ENCODE data around the gene EDN2.

The EDN2 gene

DNA sequence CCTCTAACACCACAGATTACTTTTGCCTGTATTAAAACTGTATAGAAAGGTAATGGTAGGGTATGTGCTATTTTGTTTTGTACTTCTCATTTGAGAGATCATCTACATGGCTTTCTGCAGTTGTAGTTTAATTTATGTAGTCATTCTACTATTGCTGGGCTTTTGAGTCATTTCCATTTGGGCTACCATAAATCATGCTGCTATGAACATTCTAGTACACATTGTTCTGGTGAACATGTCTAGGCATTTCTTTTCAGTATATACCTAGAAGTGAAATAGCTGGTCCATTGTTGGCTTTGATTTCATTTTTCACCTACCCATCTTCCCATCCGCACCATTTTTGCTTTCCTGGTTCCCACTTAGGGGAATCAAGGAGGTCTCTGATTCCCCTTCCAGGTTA lies 18.7 kb downstream of the EDN2 start:
- in situ Hi-C loops (cut with HindIII; ENCODE audit: low pct_ligation_motif_present, low sequenced_read_pairs): no loop called here
- Histone ChIP-seq H3K4me3 (ENCODE audit: low read depth, low read length) (no peak overlapping the region), H3K27me3 (replicated peaks) (no peaks in the 10 kb centered on the region), H3K27ac (no peak overlapping the region), H3K36me3 (replicated peaks) (no peaks in the 10 kb centered on the region)
- TF ChIP-seq, protein P1, sequence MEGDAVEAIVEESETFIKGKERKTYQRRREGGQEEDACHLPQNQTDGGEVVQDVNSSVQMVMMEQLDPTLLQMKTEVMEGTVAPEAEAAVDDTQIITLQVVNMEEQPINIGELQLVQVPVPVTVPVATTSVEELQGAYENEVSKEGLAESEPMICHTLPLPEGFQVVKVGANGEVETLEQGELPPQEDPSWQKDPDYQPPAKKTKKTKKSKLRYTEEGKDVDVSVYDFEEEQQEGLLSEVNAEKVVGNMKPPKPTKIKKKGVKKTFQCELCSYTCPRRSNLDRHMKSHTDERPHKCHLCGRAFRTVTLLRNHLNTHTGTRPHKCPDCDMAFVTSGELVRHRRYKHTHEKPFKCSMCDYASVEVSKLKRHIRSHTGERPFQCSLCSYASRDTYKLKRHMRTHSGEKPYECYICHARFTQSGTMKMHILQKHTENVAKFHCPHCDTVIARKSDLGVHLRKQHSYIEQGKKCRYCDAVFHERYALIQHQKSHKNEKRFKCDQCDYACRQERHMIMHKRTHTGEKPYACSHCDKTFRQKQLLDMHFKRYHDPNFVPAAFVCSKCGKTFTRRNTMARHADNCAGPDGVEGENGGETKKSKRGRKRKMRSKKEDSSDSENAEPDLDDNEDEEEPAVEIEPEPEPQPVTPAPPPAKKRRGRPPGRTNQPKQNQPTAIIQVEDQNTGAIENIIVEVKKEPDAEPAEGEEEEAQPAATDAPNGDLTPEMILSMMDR (IDR thresholded peaks at IDR 0.05; ENCODE audit: low read depth, low read length, missing control alignments): no peak
- no peak for DNase-seq

DNA sequence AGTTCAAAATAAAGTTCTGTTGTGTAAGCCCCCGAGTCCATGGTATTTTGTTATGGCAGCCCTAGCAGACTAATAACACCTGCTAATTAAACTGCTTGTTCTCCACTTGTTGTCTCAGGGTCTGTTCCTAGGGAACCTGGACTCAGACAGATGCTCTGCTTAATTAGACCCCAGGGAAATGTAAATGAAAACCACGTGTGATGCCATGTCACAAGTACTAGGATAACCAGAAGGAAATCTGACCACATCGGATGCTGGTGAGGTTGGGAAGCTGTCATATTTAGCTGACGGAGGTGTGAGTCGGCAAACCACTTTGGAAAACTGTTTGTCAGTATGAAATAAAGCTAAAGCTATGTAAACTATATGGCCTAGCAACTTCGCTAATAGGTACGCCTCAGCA lies 19.6 kb downstream of the EDN2 start:
- DNase-seq: no peak
- no peak overlapping the region for H3K27ac ChIP-seq
- TF ChIP-seq, protein P1 (IDR thresholded peaks at IDR 0.05; ENCODE audit: low read depth, low read length, missing control alignments): no peak
- no peaks in the 10 kb centered on the region for H3K27me3 ChIP-seq (replicated peaks)
- in situ Hi-C loops (cut with HindIII; ENCODE audit: low pct_ligation_motif_present, low sequenced_read_pairs): no loop called here
- no peak overlapping the region for H3K4me3 ChIP-seq (ENCODE audit: low read depth, low read length)
- H3K36me3 ChIP-seq (replicated peaks): no peaks in the 10 kb centered on the region

DNA sequence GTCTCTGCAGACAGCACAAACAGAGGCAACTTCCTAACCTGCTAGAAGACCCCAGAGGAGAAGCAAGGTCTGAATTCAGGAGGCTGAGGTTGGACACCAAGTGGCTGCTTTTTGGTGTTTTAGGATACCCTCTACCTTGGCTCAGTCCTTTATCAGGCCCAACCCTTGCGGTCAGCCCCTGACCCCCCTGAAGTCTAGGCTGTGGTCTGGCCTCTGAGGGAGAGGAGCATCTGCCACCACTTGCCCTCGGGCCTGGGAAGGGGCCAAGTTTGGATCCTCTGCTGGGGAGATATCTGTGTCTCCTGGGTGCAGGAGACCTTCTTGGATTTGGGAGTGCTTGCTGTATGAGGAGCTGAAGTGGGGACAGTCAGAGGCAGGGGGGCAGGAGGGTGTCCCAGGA lies 21.0 kb downstream of the EDN2 start:
- Histone ChIP-seq H3K4me3 (ENCODE audit: low read depth, low read length) (no peak overlapping the region), H3K36me3 (replicated peaks) (no peaks in the 10 kb centered on the region), H3K27me3 (replicated peaks) (no peaks in the 10 kb centered on the region), H3K27ac (no peak overlapping the region)
- TF ChIP-seq, protein P1 (IDR thresholded peaks at IDR 0.05; ENCODE audit: low read depth, low read length, missing control alignments): no peak
- in situ Hi-C loops (cut with HindIII; ENCODE audit: low pct_ligation_motif_present, low sequenced_read_pairs): no loop called here
- DNase-seq: no peak

DNA sequence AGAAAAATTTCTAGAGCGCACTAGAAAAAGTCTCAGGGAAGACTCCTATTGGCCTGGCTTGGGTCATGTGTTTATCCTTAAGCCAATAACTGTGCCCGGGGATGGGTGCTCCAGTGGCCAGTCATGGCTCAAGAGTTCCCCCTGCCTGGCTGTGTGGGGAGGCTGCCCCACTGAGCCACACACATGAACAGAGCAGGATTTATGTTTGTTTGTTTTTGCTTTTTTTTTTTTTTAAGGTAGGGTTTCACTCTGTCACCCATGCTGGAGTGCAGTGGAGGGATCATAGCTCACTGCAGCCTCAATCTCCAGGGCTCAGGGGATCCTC lies 21.8 kb downstream of the EDN2 start:
- Histone ChIP-seq H3K36me3 (replicated peaks) (no peaks in the 10 kb centered on the region), H3K27ac (no peak overlapping the region), H3K27me3 (replicated peaks) (no peaks in the 10 kb centered on the region), H3K4me3 (ENCODE audit: low read depth, low read length) (no peak overlapping the region)
- in situ Hi-C loops (cut with HindIII; ENCODE audit: low pct_ligation_motif_present, low sequenced_read_pairs): no loop called here
- TF ChIP-seq, protein P1 (IDR thresholded peaks at IDR 0.05; ENCODE audit: low read depth, low read length, missing control alignments): no peak
- DNase-seq: no peak

GRCh38 chr1:41461790-41462679 lies 22.4 kb downstream of the EDN2 start:
- TF ChIP-seq, protein P1 (IDR thresholded peaks at IDR 0.05; ENCODE audit: low read depth, low read length, missing control alignments): no peak

More at GRCh38 chr1:41461790-41462679, 22.4 kb downstream of the EDN2 start:
- H3K27ac ChIP-seq: no peak overlapping the region
- DNase-seq: no peak
- in situ Hi-C loops (cut with HindIII; ENCODE audit: low pct_ligation_motif_present, low sequenced_read_pairs): no loop called here
- H3K4me3 ChIP-seq (ENCODE audit: low read depth, low read length): no peak overlapping the region
- H3K36me3 ChIP-seq (replicated peaks): no peaks in the 10 kb centered on the region
- H3K27me3 ChIP-seq (replicated peaks): no peaks in the 10 kb centered on the region

All from brain microvascular endothelial cell (primary cell).